HCT116 (cell line): Measurements from ENCODE around the gene ATP8B3. TPM values are rescaled to one million over a fixed set of nuclear protein-coding genes. Genes with fewer than 3 reads are reported as not detected.

Experiments used
- ATAC-seq: fragments of 200-7000 bp; cut with Tn5 transposase; 2 replicates; pipeline ENCODE4 v1.9.1; 2020; ENCODE audit warnings: mild to moderate bottlenecking, moderate library complexity
- BruUV-seq: library from RNA; stranded (reverse); fragments of 400-500 nt; replicated peaks from 2 replicates; lab custom pipeline; 2021; lab: Mats Ljungman, UMichigan
- CTCF ChIA-PET: fragments of 300-600 bp; sonication (Branson Sonifier 250); formaldehyde crosslinking; loops from one replicate; lab custom pipeline; 2021; ENCODE audit warnings: antibody characterized with exemption; lab: Charles Lee
- POLR2A ChIA-PET: fragments of 300-600, 350-600 bp; sonication (Branson Sonifier 250); formaldehyde crosslinking; loops from one replicate; lab custom pipeline; 2021; ENCODE audit warnings: antibody characterized with exemption; lab: Charles Lee
- RAD21 ChIA-PET, 2 experiments: fragments of 300-600 bp; sonication (Branson Sonifier 250); formaldehyde crosslinking; loops; one replicate each; lab custom pipeline; 2023; ENCODE audit warnings: low total read pairs in 2 of 2; ENCODE audit not compliant: uncharacterized antibody in 2 of 2, unreplicated experiment in 2 of 2, low non-redundant PET in 1 of 2; lab: Charles Lee
- DNase-seq: peaks from one replicate; pipeline ENCODE4 v3.0.0-alpha.2; 2010; ENCODE audit warnings: low read depth, low spot score
- H2AFZ ChIP-seq: fragments of 200-600 bp; shearing (Covaris generic), sonication (generic); 2 replicates; pipeline ENCODE4 v1.6.1; 2017; ENCODE audit warnings: low read depth, mixed run types, mixed read lengths, antibody characterized with exemption, low read length; ENCODE audit not compliant: poor library complexity, severe bottlenecking
- H3K27ac ChIP-seq: 2 replicates; pipeline ENCODE4 v1.5.1; 2012; ENCODE audit warnings: low read depth, low read length
- H3K27me3 ChIP-seq: fragments of 200-600 bp; sonication (generic); 2 replicates; pipeline ENCODE4 v1.6.1; 2016; ENCODE audit warnings: mixed run types, low read length, mixed read lengths; ENCODE audit not compliant: insufficient read depth
- H3K36me3 ChIP-seq, 2 experiments: fragments of 200-500 bp in 1 of 2; fragments of 200-600 bp in 1 of 2; sonication (Bioruptor generic) in 1 of 2; sonication (generic) in 1 of 2; 2 replicates each; pipeline versions ENCODE4 v1.5.1 to v1.6.1; 2014 to 2016; ENCODE audit warnings: low read length in 2 of 2, inconsistent platforms in 1 of 2, mixed read lengths in 1 of 2, mixed run types in 1 of 2; ENCODE audit not compliant: insufficient read depth in 2 of 2, control insufficient read depth in 1 of 2
- H3K4me1 ChIP-seq, 2 experiments: fragments of 200-600 bp in 1 of 2; sonication (generic) in 1 of 2; 2 replicates each; pipeline versions ENCODE4 v1.5.1 to v1.6.1; 2012 to 2017; ENCODE audit warnings: low read length in 2 of 2, inconsistent platforms in 1 of 2, mild to moderate bottlenecking in 1 of 2, mixed read lengths in 1 of 2, mixed run types in 1 of 2, moderate library complexity in 1 of 2; ENCODE audit not compliant: insufficient read depth in 2 of 2, control insufficient read depth in 1 of 2
- H3K4me2 ChIP-seq: fragments of 200-600 bp; sonication (generic); 2 replicates; pipeline ENCODE4 v1.6.1; 2017; ENCODE audit warnings: mixed run types, low read length, mixed read lengths
- H3K4me3 ChIP-seq, 2 experiments: fragments of 200-600 bp in 1 of 2; sonication (generic) in 1 of 2; replicated peaks in 1 of 2; 2 replicates each; pipeline ENCODE4 v1.5.1; 2011 to 2016; ENCODE audit warnings: low read length in 2 of 2, control low read depth in 1 of 2, low read depth in 1 of 2, mild to moderate bottlenecking in 1 of 2, mixed read lengths in 1 of 2, mixed run types in 1 of 2
- H3K79me2 ChIP-seq: fragments of 200-600 bp; sonication (generic); 2 replicates; pipeline ENCODE4 v1.6.1; 2017; ENCODE audit warnings: mild to moderate bottlenecking, mixed run types, low read length, moderate library complexity, mixed read lengths; ENCODE audit not compliant: insufficient read depth
- H3K9ac ChIP-seq: fragments of 200-600 bp; sonication (generic); 2 replicates; pipeline ENCODE4 v1.6.1; 2016; ENCODE audit warnings: low read length, mixed read lengths
- H3K9me2 ChIP-seq: fragments of 200-600 bp; sonication (generic), shearing (Covaris generic); 2 replicates; pipeline ENCODE4 v1.6.1; 2017; ENCODE audit warnings: mixed run types, mild to moderate bottlenecking, moderate library complexity; ENCODE audit not compliant: insufficient read depth
- H3K9me3 ChIP-seq, 2 experiments: fragments of 200-500 bp in 1 of 2; fragments of 200-600 bp in 1 of 2; sonication (Bioruptor generic) in 1 of 2; sonication (generic) in 1 of 2; 2 replicates each; pipeline ENCODE4 v1.6.1; 2014 to 2017; ENCODE audit warnings: low read length in 2 of 2, mixed read lengths in 2 of 2, inconsistent platforms in 1 of 2, low read depth in 1 of 2, mild to moderate bottlenecking in 1 of 2, mixed run types in 1 of 2, moderate library complexity in 1 of 2; ENCODE audit not compliant: control insufficient read depth in 1 of 2, insufficient read depth in 1 of 2
- H4K20me1 ChIP-seq: fragments of 200-600 bp; sonication (generic), shearing (Covaris generic); 2 replicates; pipeline ENCODE4 v1.6.1; 2017; ENCODE audit warnings: mixed run types, mild to moderate bottlenecking, moderate library complexity; ENCODE audit not compliant: insufficient read depth
- ATF3 ChIP-seq: IDR thresholded peaks from 2 replicates; pipeline ENCODE4 v1.6.1; 2012
- CBX3 ChIP-seq: IDR thresholded peaks from 2 replicates; pipeline ENCODE4 v1.6.1; 2012; ENCODE audit warnings: low read depth
- CEBPB ChIP-seq: IDR thresholded peaks from 2 replicates; pipeline ENCODE4 v1.6.1; 2012; ENCODE audit warnings: low read depth
- CTCF ChIP-seq, 3 experiments: fragments of 200-600 bp in 1 of 3; sonication (generic) in 1 of 3; IDR thresholded peaks in 2 of 3; conservative IDR thresholded peaks in 1 of 3; 2 replicates each; pipeline ENCODE4 v1.5.1; 2012 to 2017; ENCODE audit warnings: low read depth in 2 of 3, low read length in 2 of 3, antibody characterized with exemption in 1 of 3, borderline replicate concordance in 1 of 3, control low read depth in 1 of 3, mild to moderate bottlenecking in 1 of 3, mixed read lengths in 1 of 3, mixed run types in 1 of 3, moderate library complexity in 1 of 3; ENCODE audit not compliant: insufficient read depth in 1 of 3
- EGR1 ChIP-seq: IDR thresholded peaks from 2 replicates; pipeline ENCODE4 v1.6.1; 2012; ENCODE audit warnings: low read depth
- ELF1 ChIP-seq: IDR thresholded peaks from 2 replicates; pipeline ENCODE4 v1.6.1; 2012; ENCODE audit warnings: low read depth, borderline replicate concordance
- EZH2 ChIP-seq: fragments of 200-600 bp; sonication (generic); IDR thresholded peaks from 2 replicates; pipeline ENCODE4 v1.6.1; 2017; ENCODE audit warnings: antibody characterized with exemption, mixed run types
- EZH2phosphoT487 ChIP-seq: fragments of 200-600 bp; IDR thresholded peaks from 2 replicates; pipeline ENCODE4 v1.6.1; 2018; ENCODE audit warnings: antibody characterized with exemption, borderline replicate concordance
- MAX ChIP-seq: IDR thresholded peaks from 2 replicates; pipeline ENCODE4 v1.6.1; 2012
- POLR2A ChIP-seq: IDR thresholded peaks from 2 replicates; pipeline ENCODE4 v1.7.0; 2011; ENCODE audit warnings: borderline replicate concordance; ENCODE audit not compliant: insufficient read depth, insufficient read length; ENCODE audit errors: extremely low read depth
- RAD21 ChIP-seq: IDR thresholded peaks from 2 replicates; pipeline ENCODE4 v1.6.1; 2012; ENCODE audit warnings: low read depth, mild to moderate bottlenecking
- REST ChIP-seq: IDR thresholded peaks from 2 replicates; pipeline ENCODE4 v1.6.1; 2012; ENCODE audit warnings: low read depth
- SP1 ChIP-seq: IDR thresholded peaks from 2 replicates; pipeline ENCODE4 v1.6.1; 2012; ENCODE audit warnings: low read depth
- SRF ChIP-seq: IDR thresholded peaks from 2 replicates; pipeline ENCODE4 v1.6.1; 2012; ENCODE audit warnings: low read depth
- TCF7L2 ChIP-seq: IDR thresholded peaks from 2 replicates; pipeline ENCODE4 v1.7.0; 2011; ENCODE audit warnings: borderline replicate concordance, inconsistent platforms; ENCODE audit not compliant: insufficient read depth, insufficient read length; ENCODE audit errors: extremely low read depth
- ZBTB33 ChIP-seq: IDR thresholded peaks from 2 replicates; pipeline ENCODE4 v1.6.1; 2011; ENCODE audit warnings: mild to moderate bottlenecking, low read length, moderate library complexity; ENCODE audit not compliant: insufficient replicate concordance; ENCODE audit errors: extremely low read depth
- ZFX ChIP-seq: fragments of 450-650 bp; IDR thresholded peaks from 2 replicates; pipeline ENCODE4 v1.6.1; 2017
- intact Hi-C: fragments of 100-400 bp; cut with micrococcal nuclease; formaldehyde crosslinking; loops from 2 replicates; pipeline ENCODE4 v1.10.0; 2022
- total RNA-seq: library from RNA; stranded (reverse); gene quantifications from one replicate; pipeline ENCODE4 v1.2.1, GENCODE V29; 2021; ENCODE audit not compliant: unreplicated experiment

Gene ATP8B3
- total RNA-seq, 1 experiment from 2014 or later = 17.0 TPM

- peaks cover 4% of the 10 kb centered on the region; the same call in 1 of the 2 replicates for H4K20me1 ChIP-seq
- ChIA-PET POLR2A (no interaction called here), RAD21 (no interaction called here), CTCF (no interaction called here)
- H3K9me3 ChIP-seq = no peaks in the 10 kb centered on the region
- intact Hi-C loops = no loop called here
- TF ChIP-seq CBX3 (no peak), ATF3 (no peak), MAX (no peak), TCF7L2 (no peak), ELF1 (no peak), EZH2 (no peak), EZH2phosphoT487 (no peak), REST (no peak), SP1 (no peak), CTCF (IDR thresholded peaks at IDR 0.05 in 2 of 3, conservative IDR thresholded peaks at IDR 0.05 in 1 of 3; ENCODE audit: borderline replicate concordance in 1 of 3, insufficient read depth in 1 of 3, low read depth in 2 of 3, low read length in 2 of 3) (no peak), CEBPB (no peak), EGR1 (no peak), ZFX (no peak), SRF (no peak), POLR2A (no peak), RAD21 (no peak), ZBTB33 (no peak)
- H3K4me3 ChIP-seq = peak overlapping the region; percentile 62 to 66
- peak overlapping the region; percentile 87 for H3K27ac ChIP-seq
- no TSS peak for BruUV-seq
- peaks cover 9 to 41% of the 10 kb centered on the region in 2 experiments; a peak in 3 of 4 replicates for H3K4me1 ChIP-seq
- H3K27me3 ChIP-seq = no peaks in the 10 kb centered on the region
- H3K36me3 ChIP-seq = peaks cover 2 to 6% of the 10 kb centered on the region in 2 experiments; a peak in 1 of 4 replicates
- peak overlapping the region; percentile 76 for H3K4me2 ChIP-seq
- peaks cover 66% of the 10 kb centered on the region for H3K79me2 ChIP-seq
- H2AFZ ChIP-seq = no peak overlapping the region
- DNase-seq (no peak), ATAC-seq (no peak)
- peak overlapping the region; percentile 74 for H3K9ac ChIP-seq
- H3K9me2 ChIP-seq = no peaks in the 10 kb centered on the region
These were observed 55.8 kb downstream of the ATP8B3 start for GRCh38 chr19:1756264-1756663.
